ENCODE measurements around the gene SMAD6. TPM values are rescaled to one million over a fixed set of nuclear protein-coding genes. Genes with fewer than 3 reads are reported as not detected.

The SMAD6 gene
- total and polyA plus RNA-seq, 12 donors = 1.9 to 31.9 (median 7.4) TPM

GRCh38 chr15:66803749-66804148 lies 101.7 kb downstream of the SMAD6 start:
- peak overlapping the region in 4 of 5 donors; percentile 20 to 93 (median 64) for H3K27ac ChIP-seq
- no peaks in the 10 kb centered on the region for H3K27me3 ChIP-seq
- H3K9me3 ChIP-seq (replicated peaks in 1 of 3) = no peaks in the 10 kb centered on the region
- TF ChIP-seq CTCF (IDR thresholded peaks at IDR 0.05) (no peak), POLR2A (IDR thresholded peaks at IDR 0.05) (no peak)
- no peak for DNase-seq
- intact Hi-C loops (cut with DNase I) = no loop called here
- peaks cover 11 to 18% of the 10 kb centered on the region in 2 donors for H3K4me1 ChIP-seq (replicated peaks in 1 of 2)
- WGBS, 4 donors = 60 to 74% (median 69%) methylated on average over 1 of the region's 1 CpG
- H3K36me3 ChIP-seq (replicated peaks in 1 of 2) = no peaks in the 10 kb centered on the region
- no peak overlapping the region for H3K4me3 ChIP-seq

- H3K27ac ChIP-seq = peak overlapping the region in 1 of 5 donors; percentile 7
- H3K4me3 ChIP-seq = no peak overlapping the region
- intact Hi-C loops (cut with DNase I) = no loop called here
- TF ChIP-seq CTCF (IDR thresholded peaks at IDR 0.05) = no peak
- TF ChIP-seq POLR2A (IDR thresholded peaks at IDR 0.05) = no peak
- H3K4me1 ChIP-seq (replicated peaks in 1 of 2) = peaks cover 11 to 18% of the 10 kb centered on the region in 2 donors
- H3K9me3 ChIP-seq (replicated peaks in 1 of 3) = no peaks in the 10 kb centered on the region
- no peak for DNase-seq
- WGBS, 4 donors = 94 to 100% (median 96%) methylated on average over 2 to 3 of the region's 3 CpGs
- no peaks in the 10 kb centered on the region for H3K36me3 ChIP-seq (replicated peaks in 1 of 2)
- no peaks in the 10 kb centered on the region for H3K27me3 ChIP-seq
Measured at GRCh38 chr15:66805202-66805885, 103.3 kb downstream of the SMAD6 start.

GRCh38 chr15:66808181-66808824 lies 106.3 kb downstream of the SMAD6 start:
- 94 to 95% (median 94%) methylated on average over 16 to 21 of the region's 21 CpGs for WGBS, 4 donors
- Histone ChIP-seq H3K27me3 (no peaks in the 10 kb centered on the region), H3K4me3 (no peak overlapping the region), H3K27ac (no peak overlapping the region), H3K4me1 (replicated peaks in 1 of 2) (peaks cover 4 to 8% of the 10 kb centered on the region in 2 donors), H3K9me3 (replicated peaks in 1 of 3) (no peaks in the 10 kb centered on the region), H3K36me3 (replicated peaks in 1 of 2) (no peaks in the 10 kb centered on the region)
- intact Hi-C loops (cut with DNase I) = no loop called here
- no peak for DNase-seq
- TF ChIP-seq POLR2A (IDR thresholded peaks at IDR 0.05) (no peak), CTCF (IDR thresholded peaks at IDR 0.05) (no peak)

GRCh38 chr15:66809664-66810063 lies 107.6 kb downstream of the SMAD6 start:
- no peaks in the 10 kb centered on the region for H3K4me1 ChIP-seq (replicated peaks in 1 of 2)
- no peak overlapping the region for H3K27ac ChIP-seq
- 89 to 92% (median 91%) methylated on average over 4 of the region's 4 CpGs for WGBS, 4 donors
- no peak overlapping the region for H3K4me3 ChIP-seq
- no peaks in the 10 kb centered on the region for H3K9me3 ChIP-seq (replicated peaks in 1 of 3)
- H3K36me3 ChIP-seq (replicated peaks in 1 of 2) = no peaks in the 10 kb centered on the region
- TF ChIP-seq POLR2A (IDR thresholded peaks at IDR 0.05) = no peak
- no peak for TF ChIP-seq CTCF (IDR thresholded peaks at IDR 0.05)
- no peak for DNase-seq
- no peaks in the 10 kb centered on the region for H3K27me3 ChIP-seq
- intact Hi-C loops (cut with DNase I) = no loop called here
